ENCODE measurements around the gene SUN3. TPM values are rescaled to one million over a fixed set of nuclear protein-coding genes. Genes with fewer than 3 reads are reported as not detected.

Gene SUN3
- not detected in 2 replicates for polyA plus RNA-seq (2014; cell fraction: cytosol; rRNA removed)
- polyA plus RNA-seq (2014; cell fraction: nucleus; rRNA removed) = not detected in 2 replicates

- DNase-seq (ENCODE audit: low spot score) = no peak
Measured at GRCh38 chr7:48028938-48029337, at the start of gene SUN3. SUN3 (minus strand) TSS chr7:48029107; CDS start chr7:48028938, 169 bp downstream.

- DNase-seq (ENCODE audit: low spot score) = no peak
Measured at GRCh38 chr7:48078470-48078869, 49.6 kb upstream of the SUN3 start.

DNA sequence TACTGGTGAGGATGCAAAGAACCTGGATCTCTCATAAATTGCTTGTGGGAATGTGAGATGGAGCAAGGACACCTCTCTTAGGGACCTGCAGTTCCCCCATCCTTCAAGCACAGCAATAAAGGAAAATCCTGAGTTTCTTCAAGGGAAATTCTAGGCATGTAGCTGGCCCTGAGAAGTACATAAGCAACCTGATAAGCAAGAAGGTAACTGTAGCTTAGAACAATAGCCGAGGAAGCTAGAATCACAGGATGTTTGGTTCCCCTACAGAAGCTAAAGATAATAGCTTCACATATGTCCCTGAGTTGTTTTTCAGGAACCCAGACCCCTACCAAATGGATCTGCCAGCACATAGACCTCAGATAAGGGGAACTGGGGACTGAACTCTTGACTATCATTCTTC lies 48.5 kb upstream of the SUN3 start:
- DNase-seq (ENCODE audit: low spot score) = no peak

- DNase-seq (ENCODE audit: low spot score) = no peak
Measured at GRCh38 chr7:48074204-48074654, 45.3 kb upstream of the SUN3 start.

DNA sequence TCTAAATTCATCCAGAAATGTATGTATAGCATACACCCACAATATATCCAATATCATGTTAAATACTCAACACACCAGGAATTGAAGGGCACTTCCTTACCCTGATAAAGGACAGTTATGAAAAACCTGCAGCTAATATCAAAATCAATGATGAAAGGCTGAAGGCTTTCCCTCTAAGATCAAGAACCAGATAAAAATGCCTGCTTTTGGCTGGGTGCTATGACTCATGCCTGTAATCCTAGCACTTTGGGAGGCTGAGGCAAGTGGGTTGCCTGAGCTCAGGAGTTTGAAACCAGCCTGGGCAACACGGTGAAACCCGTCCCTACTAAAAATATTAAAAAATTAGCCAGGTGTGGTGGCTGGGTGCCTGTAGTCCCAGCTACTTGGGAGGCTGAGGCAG lies 38.6 kb upstream of the SUN3 start:
- DNase-seq (ENCODE audit: low spot score) = no peak

GRCh38 chr7:48063985-48064384 lies 35.1 kb upstream of the SUN3 start:
- no peak for DNase-seq (ENCODE audit: low spot score)

GRCh38 chr7:48059706-48060105 lies 30.8 kb upstream of the SUN3 start:
- DNase-seq (ENCODE audit: low spot score) = no peak

DNA sequence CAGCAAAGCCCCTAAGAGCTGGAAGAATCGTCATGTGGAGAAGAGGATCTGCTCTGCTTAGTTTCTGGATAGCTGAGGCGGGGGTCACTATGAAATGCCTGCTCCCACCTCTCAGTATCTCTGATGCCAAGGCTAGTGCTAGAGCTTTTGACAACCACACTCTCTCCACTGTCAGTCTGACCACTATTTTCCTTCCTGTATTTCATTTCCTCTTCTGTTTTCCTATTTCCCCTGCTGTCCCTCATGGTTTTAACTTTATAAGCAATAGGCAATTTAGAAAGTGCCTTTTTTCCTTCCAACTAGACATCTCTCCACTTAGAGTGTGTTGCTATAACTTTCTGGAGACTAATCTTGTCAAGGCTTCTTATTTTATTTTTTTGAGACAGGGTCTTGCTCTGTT lies 30.1 kb upstream of the SUN3 start:
- no peak for DNase-seq (ENCODE audit: low spot score)

DNA sequence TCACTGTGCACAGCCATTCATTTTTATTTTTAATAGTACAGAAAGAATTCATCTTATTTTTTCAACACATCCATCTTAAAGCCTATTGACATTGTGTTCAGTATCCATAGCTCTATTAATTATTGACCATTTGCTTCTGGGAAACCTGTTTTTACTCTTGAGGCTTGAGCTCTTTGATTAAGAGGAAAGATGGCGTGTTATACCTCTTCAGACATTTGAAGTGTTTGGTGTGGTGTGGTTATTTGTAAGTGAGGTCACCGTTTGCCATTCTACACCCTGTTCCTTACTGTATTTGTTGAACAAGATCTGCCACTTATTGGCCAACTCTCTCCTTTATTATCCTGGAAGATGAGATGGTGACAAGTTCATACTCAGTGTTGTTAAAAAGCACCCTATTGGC lies 24.8 kb upstream of the SUN3 start:
- no peak for DNase-seq (ENCODE audit: low spot score)

- no peak for DNase-seq (ENCODE audit: low spot score)
Measured at GRCh38 chr7:48052748-48053147, 23.8 kb upstream of the SUN3 start.

DNA sequence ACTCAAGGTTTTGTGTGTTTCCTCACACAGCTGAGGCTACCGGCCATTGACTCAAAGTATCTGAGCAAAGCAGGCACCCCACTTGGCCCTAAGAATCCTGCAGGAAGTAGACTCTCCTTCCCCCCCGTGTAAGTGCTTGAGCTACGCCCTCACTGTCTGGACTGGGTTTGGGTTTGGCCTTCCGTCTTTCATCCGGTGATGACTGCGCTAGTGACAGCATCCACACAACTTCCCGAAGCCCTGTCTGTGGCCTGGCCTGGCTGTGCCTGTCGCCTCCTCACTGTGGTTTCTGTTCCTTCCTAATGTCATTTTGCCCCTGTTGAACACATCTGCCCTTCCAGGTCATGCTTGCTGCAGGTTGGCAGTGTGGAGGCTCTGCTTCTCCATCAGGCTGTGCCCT lies 20.9 kb upstream of the SUN3 start:
- DNase-seq (ENCODE audit: low spot score) = no peak

DNA sequence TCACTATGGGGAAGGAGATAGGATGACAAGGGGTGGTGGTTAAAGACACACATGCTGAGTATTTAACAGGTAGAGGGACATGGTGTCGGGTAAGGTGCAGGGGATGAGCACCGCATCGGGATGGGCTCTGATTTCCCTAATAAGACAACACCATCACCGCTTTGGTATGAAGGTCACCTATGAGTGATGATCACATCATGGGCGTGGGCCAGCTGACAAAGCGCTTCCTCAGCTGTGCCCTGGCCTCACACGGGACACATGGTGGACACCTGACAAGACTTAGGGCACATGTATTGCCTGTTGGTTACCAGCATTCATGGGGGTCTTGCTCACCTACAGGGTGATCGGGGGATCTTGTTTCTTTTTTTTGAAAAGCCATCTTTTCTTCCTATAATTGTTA lies 19.2 kb upstream of the SUN3 start:
- DNase-seq (ENCODE audit: low spot score) = no peak

- DNase-seq (ENCODE audit: low spot score) = no peak
Measured at GRCh38 chr7:48046458-48046857, 17.6 kb upstream of the SUN3 start.

DNA sequence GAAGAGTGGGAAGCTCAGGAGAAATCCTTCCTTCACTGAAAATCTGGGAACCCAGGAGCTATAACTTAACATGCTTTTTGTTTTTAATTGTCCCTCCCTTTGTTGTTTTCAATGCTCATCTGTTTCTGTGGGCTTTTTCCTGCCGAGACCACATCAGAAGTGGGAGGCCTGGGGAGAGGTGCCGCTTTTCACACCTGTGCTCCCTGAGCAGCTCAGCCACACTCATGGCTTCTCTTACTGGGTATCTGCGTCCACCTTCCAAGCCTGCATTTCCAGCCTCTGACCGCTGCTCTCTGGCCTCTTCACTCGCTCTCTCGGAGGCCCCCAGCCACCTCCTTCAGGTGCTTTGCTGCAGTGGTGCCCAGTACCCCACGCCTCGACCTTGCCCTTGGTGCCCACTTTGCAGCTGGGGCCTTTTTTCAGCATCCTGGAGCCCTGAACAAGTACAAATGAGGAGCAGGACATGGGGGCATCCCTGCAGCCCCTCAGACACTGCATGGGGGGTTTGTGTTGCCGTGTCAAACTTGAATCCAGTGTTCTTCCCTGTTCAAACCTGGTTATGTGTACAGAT lies 16.4 kb upstream of the SUN3 start:
- DNase-seq (ENCODE audit: low spot score) = no peak

DNA sequence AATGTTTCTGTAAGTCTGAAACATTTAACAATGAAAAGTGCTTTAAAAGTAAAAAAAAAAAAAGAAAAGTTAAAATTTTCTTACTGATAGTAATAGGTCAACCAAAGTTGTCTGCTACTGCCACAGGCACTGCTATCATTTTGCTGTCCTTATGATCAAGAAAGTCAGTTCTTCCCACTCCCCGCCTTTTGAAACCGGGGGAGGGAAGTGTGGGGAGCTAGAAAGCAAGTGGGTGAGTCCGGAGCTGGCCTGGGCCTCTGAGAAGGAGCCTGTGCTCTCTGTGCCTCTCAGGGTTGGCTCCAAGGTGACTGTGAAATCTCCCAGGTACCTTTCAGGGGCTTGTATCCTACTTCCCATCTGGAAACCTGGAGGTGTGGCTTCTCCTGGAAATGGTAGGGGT lies 13.7 kb upstream of the SUN3 start:
- DNase-seq (ENCODE audit: low spot score) = no peak

GRCh38 chr7:48042216-48042615 lies 13.3 kb upstream of the SUN3 start:
- no peak for DNase-seq (ENCODE audit: low spot score)

- DNase-seq (ENCODE audit: low spot score) = no peak
Measured at GRCh38 chr7:48041653-48041970, 12.7 kb upstream of the SUN3 start.

DNA sequence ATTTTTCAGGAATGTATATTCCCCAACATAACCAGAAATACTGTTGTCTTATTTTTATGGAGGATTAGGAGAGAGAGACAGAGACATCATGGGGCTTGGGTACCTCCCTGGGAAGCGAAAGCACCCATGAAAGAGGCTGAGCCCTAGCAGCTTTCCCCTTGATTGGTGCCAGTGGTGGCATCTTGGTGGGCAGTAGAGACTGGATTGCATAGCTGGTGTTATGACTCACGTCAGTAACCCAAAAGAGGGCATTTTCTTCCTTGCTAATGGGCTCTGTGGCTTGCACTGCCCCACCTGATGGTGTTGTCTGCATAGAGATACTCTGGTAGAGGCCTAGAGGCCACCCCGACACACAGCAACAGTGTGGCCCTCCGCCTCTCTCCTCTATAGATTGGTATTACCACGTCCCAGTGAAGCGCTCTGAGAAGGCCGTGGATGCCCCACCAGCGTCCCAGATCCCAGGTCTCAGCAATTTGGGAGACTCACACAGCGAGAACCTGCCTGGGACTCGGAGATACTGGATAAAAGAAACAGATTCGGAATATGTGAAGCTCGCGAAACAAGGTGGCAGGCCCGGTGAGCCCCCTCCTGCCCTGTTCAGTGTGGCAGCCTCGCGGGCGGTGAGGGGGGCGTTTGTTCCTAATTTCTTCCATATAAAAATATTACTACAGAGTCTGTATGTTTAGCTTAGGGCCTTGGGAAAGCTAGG lies 12.2 kb upstream of the SUN3 start:
- DNase-seq (ENCODE audit: low spot score) = no peak

DNA sequence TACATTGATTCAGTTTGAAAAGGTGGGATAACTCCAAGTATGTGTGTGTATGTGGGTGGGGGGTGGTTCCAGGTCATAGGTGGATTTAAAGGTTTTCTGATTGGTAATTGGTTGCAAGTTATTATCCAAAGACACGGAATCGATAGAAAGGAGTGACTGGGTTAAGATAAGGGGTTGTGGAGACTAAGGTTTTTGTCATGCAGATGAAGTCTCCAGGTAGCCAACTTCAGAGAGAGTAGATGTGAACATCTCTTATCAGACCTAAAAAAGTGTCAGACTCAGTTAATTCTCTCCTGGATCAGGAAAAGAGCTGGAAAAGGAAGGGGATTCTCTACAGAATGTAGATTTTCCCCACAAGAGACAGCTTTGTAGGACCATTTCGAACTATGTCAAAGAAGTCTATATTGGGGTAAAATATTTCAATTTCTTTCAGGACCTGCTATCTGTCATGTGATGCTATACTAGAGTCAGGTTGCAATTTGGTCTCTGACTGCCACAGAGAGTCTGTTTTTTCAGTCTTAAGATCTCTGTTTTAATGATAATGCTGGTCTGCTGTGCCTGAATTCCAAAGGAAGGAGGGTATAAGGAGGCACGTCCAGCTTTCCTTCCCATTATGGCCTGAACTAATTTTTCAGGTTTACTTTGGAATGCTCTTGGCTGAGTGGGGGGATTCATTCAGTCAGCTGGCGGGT lies 10.1 kb upstream of the SUN3 start:
- no peak for DNase-seq (ENCODE audit: low spot score)

GRCh38 chr7:48035967-48036478 lies 7.1 kb upstream of the SUN3 start:
- DNase-seq (ENCODE audit: low spot score) = no peak

GRCh38 chr7:48035301-48035966 lies 6.5 kb upstream of the SUN3 start, which contains the start of gene C7orf57:
C7orf57 (plus strand) TSS chr7:48035543; CDS start chr7:48036309, 766 bp downstream.
- peak; percentile 72 for DNase-seq (ENCODE audit: low spot score)

DNA sequence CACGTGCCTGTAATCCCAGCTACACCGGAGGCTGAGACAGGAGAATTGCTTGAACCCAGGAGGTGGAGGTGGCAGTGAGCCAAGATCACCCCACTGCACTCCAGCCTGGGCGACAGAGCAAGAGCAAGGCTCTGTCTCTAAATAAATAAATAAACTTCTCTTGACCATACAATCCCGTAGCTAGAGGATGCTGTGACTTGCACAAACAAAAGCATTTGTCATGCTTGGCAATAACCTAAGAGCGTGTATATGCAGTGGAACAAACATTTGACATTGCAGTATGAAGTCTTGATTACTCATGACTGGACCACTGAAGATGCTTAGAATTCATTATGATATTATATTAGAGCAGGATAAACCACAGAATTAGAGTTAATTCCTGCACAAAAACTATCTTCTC lies 5.0 kb upstream of the SUN3 start:
- no peak for DNase-seq (ENCODE audit: low spot score)
